Globus pallidus (tissue), 1 donor: Measurements from ENCODE around the gene INSYN1.
"Not testable (repeated sequence)": the region's sequence is repeated elsewhere in the genome, so short reads cannot be mapped to it uniquely, and the experiment has no call there.

ENCODE experiments used
- DNase-seq: peaks from one replicate; pipeline ENCODE4 v3.0.0-alpha.2; 2015; ENCODE audit warnings: low spot score

INSYN1 gene

GRCh38 chr15:73712107-73712506 lies 41.0 kb downstream of the INSYN1 start:
- DNase-seq, result no peak

- DNase-seq, result no peak
Observed at GRCh38 chr15:73711526-73711925, 41.6 kb downstream of the INSYN1 start.

GRCh38 chr15:73710321-73710720 lies 42.8 kb downstream of the INSYN1 start:
- no peak for DNase-seq

- DNase-seq, result no peak
Observed at GRCh38 chr15:73709686-73710085, 43.5 kb downstream of the INSYN1 start.

GRCh38 chr15:73709241-73709640 lies 43.9 kb downstream of the INSYN1 start:
- no peak for DNase-seq

GRCh38 chr15:73708691-73709090 lies 44.5 kb downstream of the INSYN1 start:
- no peak for DNase-seq

GRCh38 chr15:73704869-73705645 lies 48.1 kb downstream of the INSYN1 start:
- DNase-seq, result no peak

GRCh38 chr15:73704142-73704868 lies 48.8 kb downstream of the INSYN1 start:
- not testable (repeated sequence) for DNase-seq

- not testable (repeated sequence) for DNase-seq
Observed at GRCh38 chr15:73703601-73704000, 49.5 kb downstream of the INSYN1 start.

GRCh38 chr15:73702311-73703239 lies 50.6 kb downstream of the INSYN1 start:
- not testable (repeated sequence) for DNase-seq

GRCh38 chr15:73700041-73700842 lies 52.9 kb downstream of the INSYN1 start:
- peak; percentile 80 for DNase-seq

GRCh38 chr15:73699249-73700040 lies 53.7 kb downstream of the INSYN1 start:
- DNase-seq, result no peak

- peak; percentile 74 for DNase-seq
Observed at GRCh38 chr15:73697033-73697467, 56.1 kb downstream of the INSYN1 start.

- DNase-seq, result no peak
Observed at GRCh38 chr15:73696641-73697001, 56.5 kb downstream of the INSYN1 start.

- no peak for DNase-seq
Observed at GRCh38 chr15:73695773-73696640, 57.1 kb downstream of the INSYN1 start.

- DNase-seq, result no peak
Observed at GRCh38 chr15:73694419-73694818, 58.7 kb downstream of the INSYN1 start.

GRCh38 chr15:73691396-73691795 lies 61.8 kb downstream of the INSYN1 start:
- no peak for DNase-seq

GRCh38 chr15:73688455-73688854 lies 64.7 kb downstream of the INSYN1 start:
- no peak for DNase-seq

- no peak for DNase-seq
Observed at GRCh38 chr15:73687351-73687750, 65.8 kb downstream of the INSYN1 start.
